ENCODE measurements around the gene COX6A2. TPM values are rescaled to one million over a fixed set of nuclear protein-coding genes. Genes with fewer than 3 reads are reported as not detected.

COX6A2 gene
- total RNA-seq, 2 experiments from 2014 or later: not detected

- TF ChIP-seq, protein P1, sequence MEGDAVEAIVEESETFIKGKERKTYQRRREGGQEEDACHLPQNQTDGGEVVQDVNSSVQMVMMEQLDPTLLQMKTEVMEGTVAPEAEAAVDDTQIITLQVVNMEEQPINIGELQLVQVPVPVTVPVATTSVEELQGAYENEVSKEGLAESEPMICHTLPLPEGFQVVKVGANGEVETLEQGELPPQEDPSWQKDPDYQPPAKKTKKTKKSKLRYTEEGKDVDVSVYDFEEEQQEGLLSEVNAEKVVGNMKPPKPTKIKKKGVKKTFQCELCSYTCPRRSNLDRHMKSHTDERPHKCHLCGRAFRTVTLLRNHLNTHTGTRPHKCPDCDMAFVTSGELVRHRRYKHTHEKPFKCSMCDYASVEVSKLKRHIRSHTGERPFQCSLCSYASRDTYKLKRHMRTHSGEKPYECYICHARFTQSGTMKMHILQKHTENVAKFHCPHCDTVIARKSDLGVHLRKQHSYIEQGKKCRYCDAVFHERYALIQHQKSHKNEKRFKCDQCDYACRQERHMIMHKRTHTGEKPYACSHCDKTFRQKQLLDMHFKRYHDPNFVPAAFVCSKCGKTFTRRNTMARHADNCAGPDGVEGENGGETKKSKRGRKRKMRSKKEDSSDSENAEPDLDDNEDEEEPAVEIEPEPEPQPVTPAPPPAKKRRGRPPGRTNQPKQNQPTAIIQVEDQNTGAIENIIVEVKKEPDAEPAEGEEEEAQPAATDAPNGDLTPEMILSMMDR (conservative IDR thresholded peaks at IDR 0.05; ENCODE audit: low read length): no peak
- no peak for TF ChIP-seq EZH2phosphoT487 (IDR thresholded peaks at IDR 0.05; ENCODE audit: borderline replicate concordance, low read depth, low read length)
- Histone ChIP-seq H3K9me2 (ENCODE audit: insufficient read depth, low read length) (no peaks in the 10 kb centered on the region), H3K4me3 (ENCODE audit: low read depth, low read length, poor library complexity, severe bottlenecking) (no peak overlapping the region), H3K27ac (ENCODE audit: low read depth, low read length, poor library complexity, severe bottlenecking) (no peak overlapping the region), H3K36me3 (ENCODE audit: insufficient read depth, low read length) (peaks cover 1% of the 10 kb centered on the region; the same call in 1 of the 2 replicates), H3K4me2 (ENCODE audit: low read length) (no peak overlapping the region), H4K20me1 (ENCODE audit: insufficient read depth, low read length) (peaks cover 11% of the 10 kb centered on the region), H3K4me1 (ENCODE audit: insufficient read depth, low read length, poor library complexity, severe bottlenecking) (peaks cover 20% of the 10 kb centered on the region), H2AFZ (ENCODE audit: low read length) (no peak overlapping the region), H3K79me2 (ENCODE audit: insufficient read depth, low read depth, low read length) (peaks cover 20% of the 10 kb centered on the region; the same call in 1 of the 2 replicates), H3K9me3 (ENCODE audit: low read length) (no peaks in the 10 kb centered on the region)
- CTCF ChIA-PET (ENCODE audit: unreplicated experiment): no interaction called here
- intact Hi-C loops (cut with micrococcal nuclease; ENCODE audit: unreplicated experiment): no loop called here
- no peak for DNase-seq (ENCODE audit: low spot score)
- no TSS peak for BruUV-seq (replicated peaks)
- POLR2A ChIA-PET: no interaction called here
Measured at GRCh38 chr16:31461921-31462804, 34.0 kb upstream of the COX6A2 start.

- CTCF ChIA-PET (ENCODE audit: unreplicated experiment): interaction anchor here (0.8 kb wide), 1 partner anchor 357 kb away, joined by 4 read pairs; no protein-coding TSS in a partner anchor
- no peak overlapping the region for H3K27ac ChIP-seq (ENCODE audit: low read depth, low read length, poor library complexity, severe bottlenecking)
- TF ChIP-seq, protein P1 (conservative IDR thresholded peaks at IDR 0.05; ENCODE audit: low read length): no peak
- no peak for TF ChIP-seq EZH2phosphoT487 (IDR thresholded peaks at IDR 0.05; ENCODE audit: borderline replicate concordance, low read depth, low read length)
- no peak overlapping the region for H2AFZ ChIP-seq (ENCODE audit: low read length)
- intact Hi-C loops (cut with micrococcal nuclease; ENCODE audit: unreplicated experiment): no loop called here
- peaks cover 8% of the 10 kb centered on the region; the same call in 1 of the 2 replicates for H3K36me3 ChIP-seq (ENCODE audit: insufficient read depth, low read length)
- DNase-seq (ENCODE audit: low spot score): no peak
- H3K9me2 ChIP-seq (ENCODE audit: insufficient read depth, low read length): no peaks in the 10 kb centered on the region
- BruUV-seq (replicated peaks): no TSS peak
- H3K4me2 ChIP-seq (ENCODE audit: low read length): no peak overlapping the region
- POLR2A ChIA-PET: interaction anchor here (0.9 to 1.7 kb wide), 4 partner anchors 17 to 412 kb away, joined by 3 to 6 read pairs (median 6); partner anchors contain the start of gene ZNF267
- H3K79me2 ChIP-seq (ENCODE audit: insufficient read depth, low read depth, low read length): peaks cover 28% of the 10 kb centered on the region; the same call in 1 of the 2 replicates
- peaks cover 23% of the 10 kb centered on the region for H3K4me1 ChIP-seq (ENCODE audit: insufficient read depth, low read length, poor library complexity, severe bottlenecking)
- H3K9me3 ChIP-seq (ENCODE audit: low read length): no peaks in the 10 kb centered on the region
- H3K4me3 ChIP-seq (ENCODE audit: low read depth, low read length, poor library complexity, severe bottlenecking): no peak overlapping the region
- H4K20me1 ChIP-seq (ENCODE audit: insufficient read depth, low read length): peaks cover 15% of the 10 kb centered on the region
Measured at GRCh38 chr16:31461201-31461920, 33.2 kb upstream of the COX6A2 start.
